VCaP (cell line): ENCODE results near the gene GLIPR1L1.

Source experiments
- H3K27ac ChIP-seq: fragments of 450-650 bp; 2 replicates; pipeline ENCODE4 v1.5.1; 2017
- CTCF ChIP-seq: fragments of 450-650 bp; conservative IDR thresholded peaks from 2 replicates; pipeline ENCODE4 v1.5.1; 2017; ENCODE audit warnings: mild to moderate bottlenecking, moderate library complexity

Gene GLIPR1L1

GRCh38 chr12:75389061-75389460 is 54.6 kb downstream of the GLIPR1L1 start:
- no peak overlapping the region for H3K27ac ChIP-seq
- TF ChIP-seq CTCF: no peak

GRCh38 chr12:75389706-75390105 is 55.2 kb downstream of the GLIPR1L1 start:
- no peak for TF ChIP-seq CTCF
- peak overlapping the region; percentile 77 for H3K27ac ChIP-seq

GRCh38 chr12:75390156-75390898 is 55.9 kb downstream of the GLIPR1L1 start:
- H3K27ac ChIP-seq: peak overlapping the region; percentile 77

GRCh38 chr12:75390899-75391538 is 56.5 kb downstream of the GLIPR1L1 start, which contains the start of gene GLIPR1L2:
TSS of gene GLIPR1L2 (plus strand) at chr12:75391089. CDS start at chr12:75391117, 28 bp downstream.
- TF ChIP-seq CTCF: peak; percentile 95
- peak within 1 kb of the TSS; percentile 77 for H3K27ac ChIP-seq

More at GRCh38 chr12:75390156-75390898, 55.9 kb downstream of the GLIPR1L1 start:
- no peak for TF ChIP-seq CTCF

- no peak overlapping the region for H3K27ac ChIP-seq
- no peak for TF ChIP-seq CTCF
Measured at GRCh38 chr12:75404231-75404630, 69.8 kb downstream of the GLIPR1L1 start.

- no peak overlapping the region for H3K27ac ChIP-seq
- TF ChIP-seq CTCF: no peak
Measured at GRCh38 chr12:75407683-75408082, 73.2 kb downstream of the GLIPR1L1 start.

- TF ChIP-seq CTCF: no peak
- no peak overlapping the region for H3K27ac ChIP-seq
Measured at GRCh38 chr12:75409830-75410229, 75.4 kb downstream of the GLIPR1L1 start.
